ENCODE measurements around the gene AFTPH.

The AFTPH gene

GRCh38 chr2:64492272-64492671 lies 31.9 kb upstream of the AFTPH start:
- ATAC-seq (ENCODE audit: insufficient read depth, low read depth) = no peak
- no peaks in the 10 kb centered on the region for H3K79me2 ChIP-seq (ENCODE audit: insufficient read depth, low read length)
- no peaks in the 10 kb centered on the region for H3K9me3 ChIP-seq (ENCODE audit: insufficient read depth, low read length, severe bottlenecking)
- peaks cover 35% of the 10 kb centered on the region for H3K27me3 ChIP-seq (ENCODE audit: insufficient read depth, low read length, poor library complexity)
- H3K36me3 ChIP-seq (ENCODE audit: insufficient read depth, low read length) = no peaks in the 10 kb centered on the region
- no peak overlapping the region for H3K9ac ChIP-seq (ENCODE audit: low read depth, low read length)
- H3K27ac ChIP-seq (ENCODE audit: low read length) = no peak overlapping the region
- no peak overlapping the region for H3K4me2 ChIP-seq (ENCODE audit: insufficient read depth, low read length)
- H3K4me3 ChIP-seq (ENCODE audit: low read depth in 1 of 2, low read length in 2 of 2) = no peak overlapping the region
- TF ChIP-seq CTCF (IDR thresholded peaks at IDR 0.05; ENCODE audit: borderline replicate concordance, extremely low read depth, low read length, poor library complexity, severe bottlenecking) (no peak), EZH2 (IDR thresholded peaks at IDR 0.05; ENCODE audit: borderline replicate concordance, low read depth, low read length, severe bottlenecking) (no peak)
- H4K20me1 ChIP-seq (ENCODE audit: insufficient read depth, low read length) = peaks cover 4% of the 10 kb centered on the region; the same call in 1 of the 2 replicates
- DNase-seq = no peak
- no peak overlapping the region for H2AFZ ChIP-seq (ENCODE audit: low read depth, low read length)
- peaks cover 3% of the 10 kb centered on the region for H3K4me1 ChIP-seq (ENCODE audit: insufficient read depth, low read length)

- TF ChIP-seq EZH2 (IDR thresholded peaks at IDR 0.05; ENCODE audit: borderline replicate concordance, low read depth, low read length, severe bottlenecking) (no peak), CTCF (IDR thresholded peaks at IDR 0.05; ENCODE audit: borderline replicate concordance, extremely low read depth, low read length, poor library complexity, severe bottlenecking) (no peak)
- peaks cover 40% of the 10 kb centered on the region for H3K27me3 ChIP-seq (ENCODE audit: insufficient read depth, low read length, poor library complexity)
Observed at GRCh38 chr2:64492821-64493220, 31.3 kb upstream of the AFTPH start.

GRCh38 chr2:64493788-64494187 lies 30.3 kb upstream of the AFTPH start:
- Histone ChIP-seq H3K27me3 (ENCODE audit: insufficient read depth, low read length, poor library complexity) (peaks cover 49% of the 10 kb centered on the region), H2AFZ (ENCODE audit: low read depth, low read length) (no peak overlapping the region), H3K4me3 (ENCODE audit: low read depth in 1 of 2, low read length in 2 of 2) (no peak overlapping the region), H3K9me3 (ENCODE audit: insufficient read depth, low read length, severe bottlenecking) (no peaks in the 10 kb centered on the region), H3K4me1 (ENCODE audit: insufficient read depth, low read length) (no peaks in the 10 kb centered on the region), H3K36me3 (ENCODE audit: insufficient read depth, low read length) (no peaks in the 10 kb centered on the region), H3K9ac (ENCODE audit: low read depth, low read length) (no peak overlapping the region), H4K20me1 (ENCODE audit: insufficient read depth, low read length) (no peaks in the 10 kb centered on the region), H3K4me2 (ENCODE audit: insufficient read depth, low read length) (no peak overlapping the region), H3K79me2 (ENCODE audit: insufficient read depth, low read length) (no peaks in the 10 kb centered on the region), H3K27ac (ENCODE audit: low read length) (no peak overlapping the region)
- TF ChIP-seq CTCF (IDR thresholded peaks at IDR 0.05; ENCODE audit: borderline replicate concordance, extremely low read depth, low read length, poor library complexity, severe bottlenecking) = no peak
- TF ChIP-seq EZH2 (IDR thresholded peaks at IDR 0.05; ENCODE audit: borderline replicate concordance, low read depth, low read length, severe bottlenecking) = no peak
- DNase-seq (no peak), ATAC-seq (ENCODE audit: insufficient read depth, low read depth) (no peak)

More at GRCh38 chr2:64492821-64493220, 31.3 kb upstream of the AFTPH start:
- Histone ChIP-seq H3K9ac (ENCODE audit: low read depth, low read length) (no peak overlapping the region), H3K4me1 (ENCODE audit: insufficient read depth, low read length) (peaks cover 3% of the 10 kb centered on the region), H4K20me1 (ENCODE audit: insufficient read depth, low read length) (peaks cover 4% of the 10 kb centered on the region; the same call in 1 of the 2 replicates), H3K27ac (ENCODE audit: low read length) (no peak overlapping the region), H3K4me3 (ENCODE audit: low read depth in 1 of 2, low read length in 2 of 2) (no peak overlapping the region), H3K9me3 (ENCODE audit: insufficient read depth, low read length, severe bottlenecking) (no peaks in the 10 kb centered on the region), H3K4me2 (ENCODE audit: insufficient read depth, low read length) (no peak overlapping the region), H3K36me3 (ENCODE audit: insufficient read depth, low read length) (no peaks in the 10 kb centered on the region), H2AFZ (ENCODE audit: low read depth, low read length) (no peak overlapping the region), H3K79me2 (ENCODE audit: insufficient read depth, low read length) (no peaks in the 10 kb centered on the region)
- ATAC-seq (ENCODE audit: insufficient read depth, low read depth) (no peak), DNase-seq (no peak)

GRCh38 chr2:64498438-64498837 lies 25.7 kb upstream of the AFTPH start:
- TF ChIP-seq EZH2 (IDR thresholded peaks at IDR 0.05; ENCODE audit: borderline replicate concordance, low read depth, low read length, severe bottlenecking) = no peak
- no peak for TF ChIP-seq CTCF (IDR thresholded peaks at IDR 0.05; ENCODE audit: borderline replicate concordance, extremely low read depth, low read length, poor library complexity, severe bottlenecking)
- no peaks in the 10 kb centered on the region for H3K36me3 ChIP-seq (ENCODE audit: insufficient read depth, low read length)
- H3K4me3 ChIP-seq (ENCODE audit: low read depth in 1 of 2, low read length in 2 of 2) = no peak overlapping the region

More at GRCh38 chr2:64498438-64498837, 25.7 kb upstream of the AFTPH start:
- DNase-seq = no peak
- no peak overlapping the region for H3K4me2 ChIP-seq (ENCODE audit: insufficient read depth, low read length)
- H3K4me1 ChIP-seq (ENCODE audit: insufficient read depth, low read length) = no peaks in the 10 kb centered on the region
- no peak overlapping the region for H3K9ac ChIP-seq (ENCODE audit: low read depth, low read length)
- no peaks in the 10 kb centered on the region for H3K9me3 ChIP-seq (ENCODE audit: insufficient read depth, low read length, severe bottlenecking)
- H4K20me1 ChIP-seq (ENCODE audit: insufficient read depth, low read length) = no peaks in the 10 kb centered on the region
- H3K79me2 ChIP-seq (ENCODE audit: insufficient read depth, low read length) = no peaks in the 10 kb centered on the region
- H2AFZ ChIP-seq (ENCODE audit: low read depth, low read length) = no peak overlapping the region
- no peak for ATAC-seq (ENCODE audit: insufficient read depth, low read depth)
- H3K27ac ChIP-seq (ENCODE audit: low read length) = no peak overlapping the region
- H3K27me3 ChIP-seq (ENCODE audit: insufficient read depth, low read length, poor library complexity) = peaks cover 36% of the 10 kb centered on the region

All from DND-41 (cell line).